Upper lobe of right lung (tissue), 1 donor: ENCODE results near the gene MPEG1. TPM values are rescaled to one million over a fixed set of nuclear protein-coding genes. Genes with fewer than 3 reads are reported as not detected.

Experiments
- ATAC-seq: fragments of 200-7000 bp; cut with Tn5 transposase; one replicate; pipeline ENCODE4 v1.9.1; 2020; ENCODE audit warnings: mild to moderate bottlenecking, moderate library complexity
- DNase-seq: peaks from one replicate; pipeline ENCODE4 v3.0.0-alpha.2; 2020
- H3K27ac ChIP-seq: fragments of 200-600 bp; one replicate; pipeline ENCODE4 v1.8.0; 2022
- H3K27me3 ChIP-seq: fragments of 200-600 bp; one replicate; pipeline ENCODE4 v1.8.0; 2022; ENCODE audit warnings: mild to moderate bottlenecking
- H3K36me3 ChIP-seq: fragments of 200-600 bp; one replicate; pipeline ENCODE4 v1.8.0; 2022
- H3K4me1 ChIP-seq: fragments of 200-600 bp; one replicate; pipeline ENCODE4 v1.8.0; 2022
- H3K4me3 ChIP-seq: fragments of 200-600 bp; one replicate; pipeline ENCODE4 v1.8.0; 2022; ENCODE audit warnings: mild to moderate bottlenecking
- H3K9me3 ChIP-seq: fragments of 200-600 bp; one replicate; pipeline ENCODE4 v1.8.0; 2022
- intact Hi-C: fragments of 100-400 bp; cut with DNase I; formaldehyde crosslinking; loops from one replicate; pipeline ENCODE4 v1.11.0; 2022
- total RNA-seq: library from RNA; stranded (reverse); fragmentation: NEBNext Ultra II Directional; extraction: Animal tissue kit (Norgen Biotek cat#: 25700); gene quantifications from one replicate; pipeline ENCODE4 v1.2.1, GENCODE V29; 2021
- TF ChIP-seq, protein P1 (sequence below): fragments of 200-600 bp; IDR thresholded peaks from one replicate; pipeline ENCODE4 v1.8.0; 2022; ENCODE audit warnings: antibody characterized with exemption
- donor health status: DM: no; HTN: yes; CAD: no; lungs with severe emphysema.

Gene MPEG1
- total RNA-seq, 1 donor from 2014 or later = 34.1 TPM

DNA sequence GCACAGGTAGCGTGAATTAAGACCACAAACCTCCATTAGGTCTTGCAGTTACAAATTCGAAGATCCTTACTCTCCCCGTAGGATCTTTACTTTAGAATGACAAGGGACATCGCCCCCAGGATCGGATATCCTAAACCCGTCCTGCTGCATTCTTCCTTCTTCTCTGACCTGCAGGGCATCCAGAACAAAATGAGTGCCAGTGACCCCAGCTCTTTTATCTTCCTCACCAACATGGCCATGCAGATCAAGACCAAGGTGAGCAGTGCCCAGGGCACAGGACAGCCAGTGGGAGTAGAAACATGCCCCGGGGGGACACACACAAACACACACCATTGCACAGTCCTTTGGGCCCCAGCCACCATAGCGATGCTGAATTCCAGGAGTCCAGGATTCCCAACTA lies 42.6 kb upstream of the MPEG1 start:
- H3K27ac ChIP-seq = no peak overlapping the region
- no peak for ATAC-seq
- TF ChIP-seq, protein P1, sequence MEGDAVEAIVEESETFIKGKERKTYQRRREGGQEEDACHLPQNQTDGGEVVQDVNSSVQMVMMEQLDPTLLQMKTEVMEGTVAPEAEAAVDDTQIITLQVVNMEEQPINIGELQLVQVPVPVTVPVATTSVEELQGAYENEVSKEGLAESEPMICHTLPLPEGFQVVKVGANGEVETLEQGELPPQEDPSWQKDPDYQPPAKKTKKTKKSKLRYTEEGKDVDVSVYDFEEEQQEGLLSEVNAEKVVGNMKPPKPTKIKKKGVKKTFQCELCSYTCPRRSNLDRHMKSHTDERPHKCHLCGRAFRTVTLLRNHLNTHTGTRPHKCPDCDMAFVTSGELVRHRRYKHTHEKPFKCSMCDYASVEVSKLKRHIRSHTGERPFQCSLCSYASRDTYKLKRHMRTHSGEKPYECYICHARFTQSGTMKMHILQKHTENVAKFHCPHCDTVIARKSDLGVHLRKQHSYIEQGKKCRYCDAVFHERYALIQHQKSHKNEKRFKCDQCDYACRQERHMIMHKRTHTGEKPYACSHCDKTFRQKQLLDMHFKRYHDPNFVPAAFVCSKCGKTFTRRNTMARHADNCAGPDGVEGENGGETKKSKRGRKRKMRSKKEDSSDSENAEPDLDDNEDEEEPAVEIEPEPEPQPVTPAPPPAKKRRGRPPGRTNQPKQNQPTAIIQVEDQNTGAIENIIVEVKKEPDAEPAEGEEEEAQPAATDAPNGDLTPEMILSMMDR = no peak
- H3K9me3 ChIP-seq = no peaks in the 10 kb centered on the region
- intact Hi-C loops = no loop called here
- H3K36me3 ChIP-seq = no peaks in the 10 kb centered on the region
- no peak for DNase-seq
- no peaks in the 10 kb centered on the region for H3K4me1 ChIP-seq
- no peak overlapping the region for H3K4me3 ChIP-seq
- H3K27me3 ChIP-seq = no peaks in the 10 kb centered on the region

DNA sequence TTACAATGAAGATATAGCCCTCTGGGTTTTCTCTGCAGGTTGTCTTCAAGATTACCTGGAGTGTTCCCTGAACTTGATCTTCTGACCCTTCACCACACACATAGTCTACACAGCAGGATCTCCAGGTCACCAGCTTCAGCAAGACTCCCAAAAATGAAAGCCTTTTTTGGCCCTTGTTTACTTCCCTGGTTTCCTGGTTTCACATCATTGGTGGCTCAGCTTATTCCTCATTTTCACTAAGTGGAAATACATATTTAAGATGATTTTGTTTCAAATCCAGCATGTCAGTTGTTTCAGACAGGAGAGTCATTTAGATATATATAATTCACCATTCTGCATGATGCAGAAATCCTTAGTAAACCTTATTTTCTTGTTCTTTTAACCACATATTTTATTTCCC lies 41.6 kb upstream of the MPEG1 start:
- intact Hi-C loops = no loop called here
- no peaks in the 10 kb centered on the region for H3K27me3 ChIP-seq
- peak overlapping the region; percentile 30 for H3K27ac ChIP-seq
- no peaks in the 10 kb centered on the region for H3K4me1 ChIP-seq
- no peaks in the 10 kb centered on the region for H3K36me3 ChIP-seq
- no peaks in the 10 kb centered on the region for H3K9me3 ChIP-seq
- H3K4me3 ChIP-seq = no peak overlapping the region
- DNase-seq = no peak
- no peak for ATAC-seq
- TF ChIP-seq, protein P1 = no peak

DNA sequence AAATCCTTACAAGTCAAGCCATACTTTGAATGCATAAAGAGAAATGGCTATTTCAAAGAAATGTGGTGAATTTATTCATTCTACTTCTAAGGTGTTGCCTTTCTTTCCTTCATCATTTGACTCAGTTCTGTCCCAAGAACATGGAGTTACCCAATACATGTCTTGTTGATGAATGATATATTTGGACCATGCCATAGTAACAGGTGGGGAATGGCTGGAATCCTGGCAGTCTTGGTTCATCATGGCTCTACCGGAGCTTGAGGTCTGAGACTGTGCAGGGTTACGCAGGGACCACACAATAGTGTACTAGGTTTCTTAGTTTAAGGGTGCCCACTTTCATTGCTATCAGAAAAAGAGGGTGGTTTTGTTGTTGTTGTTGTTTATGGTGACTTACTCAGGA lies 40.3 kb upstream of the MPEG1 start:
- no peak for ATAC-seq
- no peak for DNase-seq

DNA sequence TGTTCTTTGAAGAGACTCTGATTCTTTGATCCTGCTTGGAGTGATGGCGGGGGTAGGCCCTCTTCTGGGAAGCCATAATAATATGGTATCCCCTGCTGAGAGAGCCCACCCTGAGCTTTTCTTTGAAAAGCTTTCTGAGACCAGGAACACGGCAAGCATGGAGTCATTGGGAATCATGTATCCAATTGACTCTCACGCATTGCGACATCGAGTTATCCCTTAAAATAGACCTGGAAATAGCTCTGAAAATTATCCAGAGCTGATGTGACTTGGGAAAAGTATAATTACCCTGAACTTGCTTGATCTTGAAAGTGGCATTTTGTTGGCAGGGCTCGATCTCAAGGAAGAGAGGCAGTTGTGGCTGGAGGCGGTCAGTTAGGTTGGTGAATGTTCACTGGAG lies 36.8 kb upstream of the MPEG1 start:
- Histone ChIP-seq H3K4me3 (no peak overlapping the region), H3K27me3 (no peaks in the 10 kb centered on the region), H3K27ac (no peak overlapping the region), H3K4me1 (peaks cover 13% of the 10 kb centered on the region), H3K9me3 (no peaks in the 10 kb centered on the region), H3K36me3 (no peaks in the 10 kb centered on the region)
- no peak for ATAC-seq
- intact Hi-C loops = no loop called here
- TF ChIP-seq, protein P1 = no peak
- DNase-seq = no peak

More for the DNA sequence above, 40.3 kb upstream of the MPEG1 start:
- Histone ChIP-seq H3K4me1 (peaks cover 4% of the 10 kb centered on the region), H3K27me3 (no peaks in the 10 kb centered on the region), H3K9me3 (no peaks in the 10 kb centered on the region), H3K36me3 (no peaks in the 10 kb centered on the region), H3K27ac (no peak overlapping the region), H3K4me3 (no peak overlapping the region)
- intact Hi-C loops = no loop called here
- TF ChIP-seq, protein P1 = no peak

DNA sequence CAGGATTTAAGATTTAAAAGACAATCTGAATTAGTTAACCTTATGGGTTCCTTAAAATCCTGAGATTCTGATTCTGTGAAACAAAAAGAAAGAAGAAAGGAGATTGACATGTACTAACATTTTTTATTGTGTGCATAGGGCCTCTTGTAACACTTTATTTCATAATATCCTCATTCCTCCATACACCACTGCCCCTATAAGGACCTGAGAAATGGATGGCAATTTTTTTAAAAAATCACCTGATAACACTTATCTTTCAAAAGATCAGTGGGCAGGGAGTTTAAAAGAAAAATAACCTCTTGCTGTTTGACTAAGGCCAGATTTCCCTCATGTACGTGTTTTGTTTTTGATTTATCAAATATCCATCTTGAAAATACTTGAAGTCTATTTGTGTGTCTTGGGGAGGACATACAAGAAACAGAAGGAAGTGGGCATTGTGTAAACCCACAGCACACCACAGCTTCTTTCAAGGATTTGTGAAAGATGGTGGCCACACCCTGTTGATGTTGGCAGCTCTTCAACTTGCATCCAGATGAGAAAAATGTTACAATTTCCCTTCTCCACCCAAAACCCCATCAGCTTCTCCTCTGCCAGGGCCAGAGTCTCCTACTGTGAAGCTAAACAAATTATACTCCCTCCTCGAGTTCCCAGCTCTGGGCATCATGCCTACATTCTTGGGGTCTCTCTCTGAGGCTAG lies 35.0 kb upstream of the MPEG1 start:
- Histone ChIP-seq H3K36me3 (no peaks in the 10 kb centered on the region), H3K4me1 (peaks cover 13% of the 10 kb centered on the region), H3K9me3 (no peaks in the 10 kb centered on the region), H3K4me3 (no peak overlapping the region), H3K27ac (no peak overlapping the region), H3K27me3 (no peaks in the 10 kb centered on the region)
- no peak for DNase-seq
- TF ChIP-seq, protein P1 = no peak
- intact Hi-C loops = no loop called here
- ATAC-seq = peak; percentile 91

DNA sequence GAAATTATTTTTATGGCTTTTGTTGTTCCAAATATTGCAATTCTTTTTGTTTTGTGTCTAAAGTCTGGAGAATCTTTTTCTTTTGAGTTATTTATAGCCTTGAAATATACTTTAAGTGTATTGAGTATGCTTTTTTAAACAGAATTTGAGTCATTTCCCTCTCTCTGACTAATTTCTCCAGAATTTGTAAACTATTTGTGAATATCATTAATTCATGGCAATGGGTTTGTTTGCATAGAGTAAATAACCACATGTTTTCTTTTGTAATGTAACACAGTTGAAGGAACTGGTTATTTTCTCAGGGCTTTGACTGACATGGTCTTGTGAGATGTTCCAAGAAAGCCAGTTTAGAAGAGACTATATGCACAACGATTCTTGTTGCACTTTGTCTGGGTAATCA lies 30.9 kb upstream of the MPEG1 start:
- intact Hi-C loops = no loop called here
- no peak overlapping the region for H3K27ac ChIP-seq
- ATAC-seq = no peak

More for the DNA sequence above, 30.9 kb upstream of the MPEG1 start:
- TF ChIP-seq, protein P1 = no peak
- Histone ChIP-seq H3K4me1 (peaks cover 13% of the 10 kb centered on the region), H3K9me3 (no peaks in the 10 kb centered on the region), H3K27me3 (no peaks in the 10 kb centered on the region), H3K36me3 (no peaks in the 10 kb centered on the region), H3K4me3 (no peak overlapping the region)
- DNase-seq = no peak
